MM.1S (cell line): ENCODE data around the gene CHMP5.

Experiments
- CTCF ChIP-seq: fragments of 300-600 bp; sonication (generic); IDR thresholded peaks from 2 replicates; pipeline ENCODE4 v1.5.1; 2016; ENCODE audit warnings: antibody characterized with exemption, low read length, mixed read lengths
- EZH2phosphoT487 ChIP-seq: fragments of 300-600 bp; sonication (generic); IDR thresholded peaks from 2 replicates; pipeline ENCODE4 v1.6.1; 2018; ENCODE audit warnings: antibody characterized with exemption, low read length

- TF ChIP-seq CTCF (no peak; the same call in 1 of the 2 replicates), EZH2phosphoT487 (no peak)
These were observed at the start of gene CHMP5, which contains the start of gene BAG1 for GRCh38 chr9:33264473-33265177.
